ENCODE data around the gene NUP205.
A peak's percentile ranks its signal among the peaks of the same experiment; 100 is the strongest.

The NUP205 gene

GRCh38 chr7:135509839-135510591 is 47.7 kb upstream of the NUP205 start, which contains the start of gene CNOT4:
Gene CNOT4, minus strand, starts transcription at chr7:135510102. Its CDS starts 71,771 bp downstream, at chr7:135438331.
- H2AFZ ChIP-seq (ENCODE audit: low read length) = peak within 1 kb of the TSS; percentile 98
- H2BK15ac ChIP-seq (ENCODE audit: low read length) = no peak within 1 kb of the TSS
- H3K4me2 ChIP-seq (ENCODE audit: insufficient read depth, low read length, poor library complexity, severe bottlenecking) = peak within 1 kb of the TSS; percentile 90
- H3K23ac ChIP-seq (ENCODE audit: low read depth, low read length, poor library complexity) = peak within 1 kb of the TSS; percentile 60
- no peak within 1 kb of the TSS for H2BK120ac ChIP-seq (ENCODE audit: low read depth, low read length)
- H2AK5ac ChIP-seq (ENCODE audit: low read depth, low read length) = no peak within 1 kb of the TSS
- peak within 1 kb of the TSS; percentile 58 for H3K14ac ChIP-seq (ENCODE audit: low read length)
- H3K27ac ChIP-seq (replicated peaks; ENCODE audit: low read length) = peak within 1 kb of the TSS; percentile 89
- H3K18ac ChIP-seq (ENCODE audit: low read length) = peak within 1 kb of the TSS; percentile 97
- no peak within 1 kb of the TSS for H4K8ac ChIP-seq (ENCODE audit: low read depth, low read length)
- peaks cover 2 to 6% of the 10 kb centered on the region in 2 donors for H3K4me1 ChIP-seq (ENCODE audit: control insufficient read depth in 2 of 2, insufficient read depth in 1 of 2, low read depth in 1 of 2, low read length in 2 of 2)
- H3K27me3 ChIP-seq (ENCODE audit: control insufficient read depth in 3 of 3, insufficient read depth in 3 of 3, low read depth in 1 of 3, low read length in 3 of 3) = no peaks in the 10 kb centered on the region
- no peaks in the 10 kb centered on the region for H3K9me3 ChIP-seq (replicated peaks in 1 of 2; ENCODE audit: control insufficient read depth in 2 of 2, insufficient read depth in 1 of 2, low read depth in 1 of 2, low read length in 2 of 2)
- no peaks in the 10 kb centered on the region for H3K36me3 ChIP-seq (replicated peaks in 1 of 2; ENCODE audit: control insufficient read depth in 2 of 2, insufficient read depth in 2 of 2, low read length in 2 of 2)
- H4K91ac ChIP-seq (ENCODE audit: low read depth, low read length, poor library complexity) = no peak within 1 kb of the TSS
- DNase-seq (ENCODE audit: low spot score) = peak; percentile 94
- peak within 1 kb of the TSS; percentile 87 for H3K9ac ChIP-seq (ENCODE audit: low read depth, low read length, poor library complexity)
- no peak within 1 kb of the TSS for H2BK5ac ChIP-seq (ENCODE audit: low read length)
- no CpG with 5 or more reads among the region's 55 CpGs for WGBS, 2 donors (ENCODE audit: extremely low coverage in 2 of 2, insufficient read length in 2 of 2, insufficient replicate concordance in 1 of 2)
- H3K4ac ChIP-seq (ENCODE audit: low read length) = no peak within 1 kb of the TSS
- peaks cover 1% of the 10 kb centered on the region for H3K79me1 ChIP-seq (ENCODE audit: low read depth, low read length)
- H2BK12ac ChIP-seq (ENCODE audit: low read length) = no peak within 1 kb of the TSS
- H3K4me3 ChIP-seq (ENCODE audit: low read length in 2 of 2) = peak within 1 kb of the TSS; percentile 64 to 94

- whole genome bisulfite sequencing, 2 donors (ENCODE audit: extremely low coverage in 2 of 2, insufficient read length in 2 of 2, insufficient replicate concordance in 1 of 2) = no CpG with 5 or more reads among the region's 17 CpGs
- Histone ChIP-seq H3K36me3 (replicated peaks in 1 of 2; ENCODE audit: control insufficient read depth in 2 of 2, insufficient read depth in 2 of 2, low read length in 2 of 2) (no peaks in the 10 kb centered on the region), H4K91ac (ENCODE audit: low read depth, low read length, poor library complexity) (no peak overlapping the region), H3K23ac (ENCODE audit: low read depth, low read length, poor library complexity) (no peak overlapping the region), H3K4ac (ENCODE audit: low read length) (no peak overlapping the region), H2AFZ (ENCODE audit: low read length) (peak overlapping the region; percentile 98), H3K9me3 (replicated peaks in 1 of 2; ENCODE audit: control insufficient read depth in 2 of 2, insufficient read depth in 1 of 2, low read depth in 1 of 2, low read length in 2 of 2) (no peaks in the 10 kb centered on the region), H2AK5ac (ENCODE audit: low read depth, low read length) (no peak overlapping the region), H3K4me1 (ENCODE audit: control insufficient read depth in 2 of 2, insufficient read depth in 1 of 2, low read depth in 1 of 2, low read length in 2 of 2) (peaks cover 2 to 6% of the 10 kb centered on the region in 2 donors), H3K4me2 (ENCODE audit: insufficient read depth, low read length, poor library complexity, severe bottlenecking) (peak overlapping the region; percentile 67), H2BK120ac (ENCODE audit: low read depth, low read length) (no peak overlapping the region), H3K14ac (ENCODE audit: low read length) (no peak overlapping the region), H3K27ac (replicated peaks; ENCODE audit: low read length) (no peak overlapping the region), H2BK5ac (ENCODE audit: low read length) (no peak overlapping the region), H4K8ac (ENCODE audit: low read depth, low read length) (no peak overlapping the region), H2BK15ac (ENCODE audit: low read length) (no peak overlapping the region), H3K79me1 (ENCODE audit: low read depth, low read length) (no peaks in the 10 kb centered on the region), H3K4me3 (ENCODE audit: low read length in 2 of 2) (peak overlapping the region; percentile 64 to 86), H3K18ac (ENCODE audit: low read length) (no peak overlapping the region), H2BK12ac (ENCODE audit: low read length) (no peak overlapping the region), H3K9ac (ENCODE audit: low read depth, low read length, poor library complexity) (no peak overlapping the region), H3K27me3 (ENCODE audit: control insufficient read depth in 3 of 3, insufficient read depth in 3 of 3, low read depth in 1 of 3, low read length in 3 of 3) (no peaks in the 10 kb centered on the region)
- DNase-seq (ENCODE audit: low spot score) = no peak
Measured at GRCh38 chr7:135510592-135511183, 47.0 kb upstream of the NUP205 start.

GRCh38 chr7:135512135-135512887 is 45.4 kb upstream of the NUP205 start:
- WGBS, 2 donors (ENCODE audit: extremely low coverage in 2 of 2, insufficient read length in 2 of 2, insufficient replicate concordance in 1 of 2) = no CpG with 5 or more reads among the region's 2 CpGs

GRCh38 chr7:135514856-135515255 is 42.9 kb upstream of the NUP205 start:
- H3K4me3 ChIP-seq (ENCODE audit: low read length in 2 of 2) = no peak overlapping the region
- no peak overlapping the region for H2BK15ac ChIP-seq (ENCODE audit: low read length)
- H2AK5ac ChIP-seq (ENCODE audit: low read depth, low read length) = no peak overlapping the region
- H4K91ac ChIP-seq (ENCODE audit: low read depth, low read length, poor library complexity) = no peak overlapping the region
- H3K27me3 ChIP-seq (ENCODE audit: control insufficient read depth in 3 of 3, insufficient read depth in 3 of 3, low read depth in 1 of 3, low read length in 3 of 3) = no peaks in the 10 kb centered on the region
- H3K9ac ChIP-seq (ENCODE audit: low read depth, low read length, poor library complexity) = no peak overlapping the region
- peaks cover 2 to 3% of the 10 kb centered on the region in 2 donors for H3K4me1 ChIP-seq (ENCODE audit: control insufficient read depth in 2 of 2, insufficient read depth in 1 of 2, low read depth in 1 of 2, low read length in 2 of 2)
- H3K14ac ChIP-seq (ENCODE audit: low read length) = no peak overlapping the region
- H3K18ac ChIP-seq (ENCODE audit: low read length) = no peak overlapping the region
- H3K79me1 ChIP-seq (ENCODE audit: low read depth, low read length) = no peaks in the 10 kb centered on the region
- no peak overlapping the region for H3K23ac ChIP-seq (ENCODE audit: low read depth, low read length, poor library complexity)
- H2BK5ac ChIP-seq (ENCODE audit: low read length) = no peak overlapping the region
- H3K4ac ChIP-seq (ENCODE audit: low read length) = no peak overlapping the region
- H2AFZ ChIP-seq (ENCODE audit: low read length) = no peak overlapping the region
- no peak overlapping the region for H3K4me2 ChIP-seq (ENCODE audit: insufficient read depth, low read length, poor library complexity, severe bottlenecking)
- no peak overlapping the region for H2BK120ac ChIP-seq (ENCODE audit: low read depth, low read length)
- WGBS, 2 donors (ENCODE audit: extremely low coverage in 2 of 2, insufficient read length in 2 of 2, insufficient replicate concordance in 1 of 2) = no CpG with 5 or more reads among the region's 3 CpGs
- no peak for DNase-seq (ENCODE audit: low spot score)
- no peak overlapping the region for H4K8ac ChIP-seq (ENCODE audit: low read depth, low read length)
- H2BK12ac ChIP-seq (ENCODE audit: low read length) = no peak overlapping the region
- H3K36me3 ChIP-seq (replicated peaks in 1 of 2; ENCODE audit: control insufficient read depth in 2 of 2, insufficient read depth in 2 of 2, low read length in 2 of 2) = no peaks in the 10 kb centered on the region
- H3K9me3 ChIP-seq (replicated peaks in 1 of 2; ENCODE audit: control insufficient read depth in 2 of 2, insufficient read depth in 1 of 2, low read depth in 1 of 2, low read length in 2 of 2) = no peaks in the 10 kb centered on the region
- no peak overlapping the region for H3K27ac ChIP-seq (replicated peaks; ENCODE audit: low read length)

More at GRCh38 chr7:135512135-135512887, 45.4 kb upstream of the NUP205 start:
- H2AK5ac ChIP-seq (ENCODE audit: low read depth, low read length) = no peak overlapping the region
- no peak overlapping the region for H3K18ac ChIP-seq (ENCODE audit: low read length)
- H3K14ac ChIP-seq (ENCODE audit: low read length) = no peak overlapping the region
- H3K4me1 ChIP-seq (ENCODE audit: control insufficient read depth in 2 of 2, insufficient read depth in 1 of 2, low read depth in 1 of 2, low read length in 2 of 2) = peaks cover 2 to 3% of the 10 kb centered on the region in 2 donors
- no peak overlapping the region for H2BK15ac ChIP-seq (ENCODE audit: low read length)
- H2BK120ac ChIP-seq (ENCODE audit: low read depth, low read length) = no peak overlapping the region
- H3K4me2 ChIP-seq (ENCODE audit: insufficient read depth, low read length, poor library complexity, severe bottlenecking) = no peak overlapping the region
- H3K79me1 ChIP-seq (ENCODE audit: low read depth, low read length) = no peaks in the 10 kb centered on the region
- no peak overlapping the region for H3K27ac ChIP-seq (replicated peaks; ENCODE audit: low read length)
- H4K91ac ChIP-seq (ENCODE audit: low read depth, low read length, poor library complexity) = no peak overlapping the region
- no peak overlapping the region for H3K23ac ChIP-seq (ENCODE audit: low read depth, low read length, poor library complexity)
- no peak overlapping the region for H3K9ac ChIP-seq (ENCODE audit: low read depth, low read length, poor library complexity)
- H3K27me3 ChIP-seq (ENCODE audit: control insufficient read depth in 3 of 3, insufficient read depth in 3 of 3, low read depth in 1 of 3, low read length in 3 of 3) = no peaks in the 10 kb centered on the region
- H4K8ac ChIP-seq (ENCODE audit: low read depth, low read length) = no peak overlapping the region
- no peak overlapping the region for H3K4ac ChIP-seq (ENCODE audit: low read length)
- no peak overlapping the region for H2BK12ac ChIP-seq (ENCODE audit: low read length)
- no peaks in the 10 kb centered on the region for H3K36me3 ChIP-seq (replicated peaks in 1 of 2; ENCODE audit: control insufficient read depth in 2 of 2, insufficient read depth in 2 of 2, low read length in 2 of 2)
- no peak overlapping the region for H2BK5ac ChIP-seq (ENCODE audit: low read length)
- DNase-seq (ENCODE audit: low spot score) = peak; percentile 11
- no peaks in the 10 kb centered on the region for H3K9me3 ChIP-seq (replicated peaks in 1 of 2; ENCODE audit: control insufficient read depth in 2 of 2, insufficient read depth in 1 of 2, low read depth in 1 of 2, low read length in 2 of 2)
- no peak overlapping the region for H3K4me3 ChIP-seq (ENCODE audit: low read length in 2 of 2)
- no peak overlapping the region for H2AFZ ChIP-seq (ENCODE audit: low read length)

Measured in neuronal stem cell (in vitro differentiated cells).